Glutamatergic neuron (in vitro differentiated cells): ENCODE measurements around the gene SMURF1. TPM values are rescaled to one million over a fixed set of nuclear protein-coding genes. Genes with fewer than 3 reads are reported as not detected.

ENCODE experiments used
- DNase-seq: peaks from one replicate; pipeline ENCODE4 v3.0.0; 2022
- H3K27ac Mint-ChIP-seq: one replicate; pipeline ENCODE4 v1.8.0; 2020; ENCODE audit warnings: mild to moderate bottlenecking, mixed read lengths, inconsistent platforms; ENCODE audit not compliant: unreplicated experiment
- H3K27me3 Mint-ChIP-seq: one replicate; pipeline ENCODE4 v1.8.0; 2020; ENCODE audit warnings: mild to moderate bottlenecking, moderate library complexity, mixed read lengths, inconsistent platforms; ENCODE audit not compliant: unreplicated experiment
- H3K36me3 Mint-ChIP-seq: one replicate; pipeline ENCODE4 v1.8.0; 2020; ENCODE audit warnings: mild to moderate bottlenecking, mixed read lengths, inconsistent platforms; ENCODE audit not compliant: unreplicated experiment
- H3K4me1 Mint-ChIP-seq: one replicate; pipeline ENCODE4 v1.8.0; 2020; ENCODE audit warnings: mild to moderate bottlenecking, low read depth, mixed read lengths, inconsistent platforms; ENCODE audit not compliant: unreplicated experiment
- H3K4me3 Mint-ChIP-seq: one replicate; pipeline ENCODE4 v1.8.0; 2020; ENCODE audit warnings: mild to moderate bottlenecking, mixed read lengths, inconsistent platforms; ENCODE audit not compliant: unreplicated experiment
- H3K9me3 Mint-ChIP-seq: one replicate; pipeline ENCODE4 v1.8.0; 2020; ENCODE audit warnings: mild to moderate bottlenecking, moderate library complexity, mixed read lengths, inconsistent platforms; ENCODE audit not compliant: unreplicated experiment
- CTCF ChIP-seq: fragments of 200-600 bp; sonication (generic); IDR thresholded peaks from one replicate; pipeline ENCODE4 v1.5.0; 2021; ENCODE audit not compliant: partially characterized antibody, unreplicated experiment
- total RNA-seq: library from RNA; stranded (reverse); fragmentation: NEBNext Ultra II Directional; extraction: Animal tissue kit (Norgen Biotek cat#: 25700); gene quantifications from one replicate; pipeline ENCODE4 v1.2.1, GENCODE V29; 2021; ENCODE audit not compliant: unreplicated experiment

SMURF1 gene
- total RNA-seq, 1 donor from 2014 or later: 23.1 TPM

- Mint-ChIP-seq H3K36me3 (peaks cover 28% of the 10 kb centered on the region), H3K4me3 (no peak overlapping the region), H3K4me1 (no peaks in the 10 kb centered on the region), H3K27ac (no peak overlapping the region), H3K9me3 (no peaks in the 10 kb centered on the region), H3K27me3 (peaks cover 4% of the 10 kb centered on the region)
- TF ChIP-seq CTCF: no peak
- DNase-seq: no peak
These were observed 158.0 kb downstream of the SMURF1 start for GRCh38 chr7:98985945-98986344.

GRCh38 chr7:98985406-98985805 lies 158.5 kb downstream of the SMURF1 start:
- no peak for DNase-seq
- no peak overlapping the region for H3K4me3 Mint-ChIP-seq
- no peak overlapping the region for H3K27ac Mint-ChIP-seq
- H3K9me3 Mint-ChIP-seq: no peaks in the 10 kb centered on the region
- no peaks in the 10 kb centered on the region for H3K4me1 Mint-ChIP-seq
- no peak for TF ChIP-seq CTCF
- peaks cover 28% of the 10 kb centered on the region for H3K36me3 Mint-ChIP-seq
- peaks cover 3% of the 10 kb centered on the region for H3K27me3 Mint-ChIP-seq

- H3K27ac Mint-ChIP-seq: no peak overlapping the region
These were observed 159.8 kb downstream of the SMURF1 start for GRCh38 chr7:98984126-98984525.

GRCh38 chr7:98982686-98983085 lies 161.2 kb downstream of the SMURF1 start:
- peaks cover 3% of the 10 kb centered on the region for H3K27me3 Mint-ChIP-seq
- H3K27ac Mint-ChIP-seq: no peak overlapping the region
- TF ChIP-seq CTCF: no peak
- H3K36me3 Mint-ChIP-seq: peaks cover 28% of the 10 kb centered on the region
- H3K9me3 Mint-ChIP-seq: no peaks in the 10 kb centered on the region
- H3K4me3 Mint-ChIP-seq: no peak overlapping the region
- DNase-seq: no peak
- no peaks in the 10 kb centered on the region for H3K4me1 Mint-ChIP-seq

More at GRCh38 chr7:98984126-98984525, 159.8 kb downstream of the SMURF1 start:
- no peak for DNase-seq
- Mint-ChIP-seq H3K4me3 (no peak overlapping the region), H3K4me1 (no peaks in the 10 kb centered on the region), H3K9me3 (no peaks in the 10 kb centered on the region), H3K27me3 (peaks cover 3% of the 10 kb centered on the region), H3K36me3 (peaks cover 28% of the 10 kb centered on the region)
- no peak for TF ChIP-seq CTCF

GRCh38 chr7:98981701-98982100 lies 162.2 kb downstream of the SMURF1 start:
- Mint-ChIP-seq H3K27ac (no peak overlapping the region), H3K27me3 (no peaks in the 10 kb centered on the region), H3K4me3 (no peak overlapping the region), H3K4me1 (no peaks in the 10 kb centered on the region), H3K9me3 (no peaks in the 10 kb centered on the region), H3K36me3 (peaks cover 21% of the 10 kb centered on the region)
- no peak for TF ChIP-seq CTCF
- DNase-seq: no peak
